ENCODE data around the gene IHH.

The IHH gene

DNA sequence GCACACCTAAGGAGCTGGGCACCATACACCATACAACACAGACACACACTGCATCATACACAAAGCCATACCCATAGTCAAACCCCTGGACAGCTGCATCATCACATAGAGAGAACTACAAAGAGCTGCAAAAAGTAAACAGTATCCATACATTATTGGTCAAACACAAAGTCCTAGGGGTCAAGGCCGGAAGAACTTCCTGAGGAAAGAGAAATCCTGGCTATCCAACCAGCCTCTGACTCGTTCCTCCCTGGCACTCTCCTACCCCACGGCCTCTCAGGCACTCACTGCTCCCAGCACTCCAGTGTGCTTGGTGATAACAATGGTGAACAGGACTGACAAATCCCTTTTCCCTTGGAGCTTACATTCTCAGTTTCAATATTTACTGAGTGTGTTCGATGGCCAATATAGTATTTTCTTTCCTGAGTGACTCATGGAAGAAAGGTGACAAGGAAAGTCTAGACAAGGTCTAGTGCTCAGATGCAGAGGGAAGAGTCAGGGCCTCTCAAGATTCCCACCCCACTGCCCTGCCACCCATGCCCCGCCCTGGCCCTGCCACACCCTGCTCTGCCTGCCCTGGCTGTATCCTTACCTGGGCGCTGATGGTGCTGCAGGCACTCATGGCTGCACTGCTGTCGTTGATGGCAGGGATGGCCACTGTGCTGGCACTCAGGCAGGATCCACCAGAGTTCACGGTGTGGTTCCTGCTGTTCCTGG, 22.8 kb downstream of the IHH start:
- no peak overlapping the region for H2BK120ac ChIP-seq (ENCODE audit: low read depth, low read length)
- no peak overlapping the region for H4K91ac ChIP-seq (ENCODE audit: low read length)
- H2BK5ac ChIP-seq (ENCODE audit: low read depth, low read length, poor library complexity, severe bottlenecking) = no peak overlapping the region
- no peak overlapping the region for H3K18ac ChIP-seq (ENCODE audit: low read depth in 1 of 2, low read length in 2 of 2)
- H3K4ac ChIP-seq (ENCODE audit: low read depth in 1 of 2, low read length in 2 of 2) = no peak overlapping the region
- WGBS = 52% methylated on average over 8 of the region's 8 CpGs
- no peak overlapping the region for H2AK5ac ChIP-seq (ENCODE audit: low read length, severe bottlenecking)
- H4K8ac ChIP-seq (ENCODE audit: low read length) = no peak overlapping the region
- H3K79me1 ChIP-seq (replicated peaks; ENCODE audit: low read length, poor library complexity, severe bottlenecking) = no peaks in the 10 kb centered on the region
- H2AFZ ChIP-seq (ENCODE audit: low read depth, low read length) = no peak overlapping the region
- peaks cover 74 to 93% of the 10 kb centered on the region in 2 experiments for H3K27me3 ChIP-seq (ENCODE audit: control insufficient read depth in 1 of 2, insufficient read depth in 1 of 2, low read length in 2 of 2)
- H3K4me2 ChIP-seq (ENCODE audit: low read length, poor library complexity, severe bottlenecking) = no peak overlapping the region
- H3K4me3 ChIP-seq (ENCODE audit: insufficient read depth in 1 of 2, low read depth in 1 of 2, low read length in 2 of 2) = no peak overlapping the region
- no peaks in the 10 kb centered on the region for H3K9me3 ChIP-seq (ENCODE audit: control insufficient read depth, low read length)
- no peak overlapping the region for H2BK15ac ChIP-seq (ENCODE audit: low read depth, poor library complexity, severe bottlenecking)
- DNase-seq = no peak
- H2BK12ac ChIP-seq (ENCODE audit: low read length in 2 of 2) = no peak overlapping the region
- H3K4me1 ChIP-seq (ENCODE audit: control insufficient read depth, insufficient read depth, low read depth, low read length) = peaks cover 2% of the 10 kb centered on the region
- no peak overlapping the region for H3K14ac ChIP-seq (ENCODE audit: low read length in 2 of 2)
- no peak overlapping the region for H3K9ac ChIP-seq (ENCODE audit: low read length)
- H3K36me3 ChIP-seq (ENCODE audit: control insufficient read depth in 1 of 2, insufficient read depth in 2 of 2, low read depth in 1 of 2, low read length in 2 of 2) = no peaks in the 10 kb centered on the region
- H3K23ac ChIP-seq (ENCODE audit: low read length in 2 of 2) = no peak overlapping the region
- no peak overlapping the region for H3K27ac ChIP-seq (ENCODE audit: low read length, poor library complexity, severe bottlenecking)

- H3K9ac ChIP-seq (ENCODE audit: low read length) = no peak overlapping the region
- H2BK12ac ChIP-seq (ENCODE audit: low read length in 2 of 2) = no peak overlapping the region
- no peak overlapping the region for H3K4ac ChIP-seq (ENCODE audit: low read depth in 1 of 2, low read length in 2 of 2)
- no peaks in the 10 kb centered on the region for H3K79me1 ChIP-seq (replicated peaks; ENCODE audit: low read length, poor library complexity, severe bottlenecking)
- H2BK15ac ChIP-seq (ENCODE audit: low read depth, poor library complexity, severe bottlenecking) = no peak overlapping the region
- no peak overlapping the region for H2AK5ac ChIP-seq (ENCODE audit: low read length, severe bottlenecking)
- no CpG with 5 or more reads among the region's 2 CpGs for WGBS
- H3K18ac ChIP-seq (ENCODE audit: low read depth in 1 of 2, low read length in 2 of 2) = no peak overlapping the region
- H2AFZ ChIP-seq (ENCODE audit: low read depth, low read length) = no peak overlapping the region
- H3K23ac ChIP-seq (ENCODE audit: low read length in 2 of 2) = no peak overlapping the region
- H3K27me3 ChIP-seq (ENCODE audit: control insufficient read depth in 1 of 2, insufficient read depth in 1 of 2, low read length in 2 of 2) = peaks cover 69 to 88% of the 10 kb centered on the region in 2 experiments
- H3K4me2 ChIP-seq (ENCODE audit: low read length, poor library complexity, severe bottlenecking) = no peak overlapping the region
- no peaks in the 10 kb centered on the region for H3K9me3 ChIP-seq (ENCODE audit: control insufficient read depth, low read length)
- no peak for DNase-seq
- H2BK5ac ChIP-seq (ENCODE audit: low read depth, low read length, poor library complexity, severe bottlenecking) = no peak overlapping the region
- no peak overlapping the region for H4K8ac ChIP-seq (ENCODE audit: low read length)
- H3K27ac ChIP-seq (ENCODE audit: low read length, poor library complexity, severe bottlenecking) = no peak overlapping the region
- no peaks in the 10 kb centered on the region for H3K36me3 ChIP-seq (ENCODE audit: control insufficient read depth in 1 of 2, insufficient read depth in 2 of 2, low read depth in 1 of 2, low read length in 2 of 2)
- no peak overlapping the region for H2BK120ac ChIP-seq (ENCODE audit: low read depth, low read length)
- no peak overlapping the region for H4K91ac ChIP-seq (ENCODE audit: low read length)
- H3K14ac ChIP-seq (ENCODE audit: low read length in 2 of 2) = no peak overlapping the region
- H3K4me3 ChIP-seq (ENCODE audit: insufficient read depth in 1 of 2, low read depth in 1 of 2, low read length in 2 of 2) = no peak overlapping the region
- H3K4me1 ChIP-seq (ENCODE audit: control insufficient read depth, insufficient read depth, low read depth, low read length) = no peaks in the 10 kb centered on the region
Measured at GRCh38 chr2:219035942-219036341, 24.8 kb downstream of the IHH start.

GRCh38 chr2:219034823-219035222, 25.9 kb downstream of the IHH start:
- Histone ChIP-seq H3K9ac (ENCODE audit: low read length) (no peak overlapping the region), H3K23ac (ENCODE audit: low read length in 2 of 2) (no peak overlapping the region), H3K27ac (ENCODE audit: low read length, poor library complexity, severe bottlenecking) (no peak overlapping the region), H2AFZ (ENCODE audit: low read depth, low read length) (no peak overlapping the region), H3K27me3 (ENCODE audit: control insufficient read depth in 1 of 2, insufficient read depth in 1 of 2, low read length in 2 of 2) (peaks cover 64 to 88% of the 10 kb centered on the region in 2 experiments), H2BK5ac (ENCODE audit: low read depth, low read length, poor library complexity, severe bottlenecking) (no peak overlapping the region), H3K14ac (ENCODE audit: low read length in 2 of 2) (no peak overlapping the region), H3K4me3 (ENCODE audit: insufficient read depth in 1 of 2, low read depth in 1 of 2, low read length in 2 of 2) (no peak overlapping the region), H4K8ac (ENCODE audit: low read length) (no peak overlapping the region), H3K36me3 (ENCODE audit: control insufficient read depth in 1 of 2, insufficient read depth in 2 of 2, low read depth in 1 of 2, low read length in 2 of 2) (no peaks in the 10 kb centered on the region), H3K4me1 (ENCODE audit: control insufficient read depth, insufficient read depth, low read depth, low read length) (no peaks in the 10 kb centered on the region), H3K9me3 (ENCODE audit: control insufficient read depth, low read length) (no peaks in the 10 kb centered on the region), H2BK12ac (ENCODE audit: low read length in 2 of 2) (no peak overlapping the region), H3K4ac (ENCODE audit: low read depth in 1 of 2, low read length in 2 of 2) (no peak overlapping the region), H3K79me1 (replicated peaks; ENCODE audit: low read length, poor library complexity, severe bottlenecking) (no peaks in the 10 kb centered on the region), H2BK120ac (ENCODE audit: low read depth, low read length) (no peak overlapping the region), H3K4me2 (ENCODE audit: low read length, poor library complexity, severe bottlenecking) (no peak overlapping the region), H4K91ac (ENCODE audit: low read length) (no peak overlapping the region), H3K18ac (ENCODE audit: low read depth in 1 of 2, low read length in 2 of 2) (no peak overlapping the region), H2BK15ac (ENCODE audit: low read depth, poor library complexity, severe bottlenecking) (no peak overlapping the region), H2AK5ac (ENCODE audit: low read length, severe bottlenecking) (no peak overlapping the region)
- 44% methylated on average over 6 of the region's 6 CpGs for WGBS
- DNase-seq = no peak

- H3K27me3 ChIP-seq (ENCODE audit: control insufficient read depth in 1 of 2, insufficient read depth in 1 of 2, low read length in 2 of 2) = peaks cover 60 to 86% of the 10 kb centered on the region in 2 experiments
- no peak overlapping the region for H2BK15ac ChIP-seq (ENCODE audit: low read depth, poor library complexity, severe bottlenecking)
- H4K91ac ChIP-seq (ENCODE audit: low read length) = no peak overlapping the region
- no peak overlapping the region for H3K23ac ChIP-seq (ENCODE audit: low read length in 2 of 2)
- no peak overlapping the region for H3K4ac ChIP-seq (ENCODE audit: low read depth in 1 of 2, low read length in 2 of 2)
- H2BK12ac ChIP-seq (ENCODE audit: low read length in 2 of 2) = no peak overlapping the region
- H2AFZ ChIP-seq (ENCODE audit: low read depth, low read length) = no peak overlapping the region
- H3K27ac ChIP-seq (ENCODE audit: low read length, poor library complexity, severe bottlenecking) = no peak overlapping the region
- H3K4me3 ChIP-seq (ENCODE audit: insufficient read depth in 1 of 2, low read depth in 1 of 2, low read length in 2 of 2) = no peak overlapping the region
- H3K79me1 ChIP-seq (replicated peaks; ENCODE audit: low read length, poor library complexity, severe bottlenecking) = no peaks in the 10 kb centered on the region
- 80% methylated on average over 21 of the region's 23 CpGs for WGBS
- H3K14ac ChIP-seq (ENCODE audit: low read length in 2 of 2) = no peak overlapping the region
- no peaks in the 10 kb centered on the region for H3K4me1 ChIP-seq (ENCODE audit: control insufficient read depth, insufficient read depth, low read depth, low read length)
- no peaks in the 10 kb centered on the region for H3K9me3 ChIP-seq (ENCODE audit: control insufficient read depth, low read length)
- H4K8ac ChIP-seq (ENCODE audit: low read length) = no peak overlapping the region
- no peaks in the 10 kb centered on the region for H3K36me3 ChIP-seq (ENCODE audit: control insufficient read depth in 1 of 2, insufficient read depth in 2 of 2, low read depth in 1 of 2, low read length in 2 of 2)
- DNase-seq = no peak
- no peak overlapping the region for H3K18ac ChIP-seq (ENCODE audit: low read depth in 1 of 2, low read length in 2 of 2)
- H2BK120ac ChIP-seq (ENCODE audit: low read depth, low read length) = no peak overlapping the region
- no peak overlapping the region for H2AK5ac ChIP-seq (ENCODE audit: low read length, severe bottlenecking)
- H3K9ac ChIP-seq (ENCODE audit: low read length) = no peak overlapping the region
- H2BK5ac ChIP-seq (ENCODE audit: low read depth, low read length, poor library complexity, severe bottlenecking) = no peak overlapping the region
- H3K4me2 ChIP-seq (ENCODE audit: low read length, poor library complexity, severe bottlenecking) = no peak overlapping the region
Measured at GRCh38 chr2:219032051-219032745, 28.5 kb downstream of the IHH start.
